Right atrium auricular region (tissue), 2 donors: Measurements from ENCODE around the gene RHBDF2. TPM values are rescaled to one million over a fixed set of nuclear protein-coding genes. Genes with fewer than 3 reads are reported as not detected.
A peak's percentile ranks its signal among the peaks of the same experiment; 100 is the strongest.

Experiments
- DNase-seq: peaks from one replicate; pipeline ENCODE4 v3.0.0-alpha.2; 2019; ENCODE audit warnings: low spot score
- H3K27ac ChIP-seq, 2 donors: fragments of 200-600 bp; sonication (generic); 1 replicate in 1 of 2; 2 replicates in 1 of 2; pipeline ENCODE4 v1.5.1; 2016 to 2019
- H3K27me3 ChIP-seq, 2 donors: fragments of 200-600 bp; sonication (generic); one replicate each; pipeline versions ENCODE4 v1.5.1 to v1.6.0; 2017 to 2019
- H3K36me3 ChIP-seq: fragments of 200-600 bp; sonication (generic); one replicate; pipeline ENCODE4 v1.5.1; 2016
- H3K4me1 ChIP-seq, 2 donors: fragments of 200-600 bp; sonication (generic); one replicate each; pipeline versions ENCODE4 v1.5.1 to v1.6.0; 2017 to 2019
- H3K4me3 ChIP-seq, 2 donors: fragments of 200-600 bp; sonication (generic); 1 replicate in 1 of 2; 2 replicates in 1 of 2; pipeline ENCODE4 v1.5.1; 2017 to 2019; ENCODE audit warnings: mild to moderate bottlenecking in 1 of 2, moderate library complexity in 1 of 2
- H3K9me3 ChIP-seq, 2 donors: fragments of 200-600 bp; sonication (generic); one replicate each; pipeline ENCODE4 v1.5.1; 2019
- CTCF ChIP-seq, 2 donors: fragments of 200-600 bp; sonication (generic); IDR thresholded peaks; one replicate each; pipeline ENCODE4 v1.5.1; 2019; ENCODE audit warnings: antibody characterized with exemption in 2 of 2
- total RNA-seq, 2 donors: library from RNA; depleted of rRNA; stranded (reverse); fragments of >200 nt; gene quantifications; one replicate each; pipeline ENCODE4 v1.1.0, GENCODE V29; 2016

RHBDF2 gene
- total RNA-seq, 2 donors from 2014 or later, result 13.6 to 14.8 TPM

GRCh38 chr17:76480632-76481031, 20.6 kb downstream of the RHBDF2 start:
- Histone ChIP-seq H3K4me3 (no peak overlapping the region), H3K9me3 (no peaks in the 10 kb centered on the region), H3K36me3 (no peaks in the 10 kb centered on the region), H3K27ac (peak overlapping the region in 1 of 2 donors; percentile 16), H3K27me3 (no peaks in the 10 kb centered on the region), H3K4me1 (peaks cover 0 to 22% of the 10 kb centered on the region in 2 donors)
- no peak for DNase-seq
- TF ChIP-seq CTCF (IDR thresholded peaks at IDR 0.05), result no peak

GRCh38 chr17:76479515-76480060, 21.6 kb downstream of the RHBDF2 start:
- Histone ChIP-seq H3K4me1 (peaks cover 0 to 12% of the 10 kb centered on the region in 2 donors), H3K9me3 (no peaks in the 10 kb centered on the region), H3K4me3 (no peak overlapping the region), H3K36me3 (no peaks in the 10 kb centered on the region), H3K27ac (no peak overlapping the region), H3K27me3 (no peaks in the 10 kb centered on the region)
- no peak for TF ChIP-seq CTCF (IDR thresholded peaks at IDR 0.05)
- no peak for DNase-seq

- no peak for TF ChIP-seq CTCF (IDR thresholded peaks at IDR 0.05)
- H3K27me3 ChIP-seq, result no peaks in the 10 kb centered on the region
- H3K4me1 ChIP-seq, result peaks cover 0 to 7% of the 10 kb centered on the region in 2 donors
- H3K4me3 ChIP-seq, result no peak overlapping the region
- DNase-seq, result no peak
- H3K27ac ChIP-seq, result no peak overlapping the region
- H3K9me3 ChIP-seq, result no peaks in the 10 kb centered on the region
- peaks cover 2% of the 10 kb centered on the region for H3K36me3 ChIP-seq
These were observed 22.3 kb downstream of the RHBDF2 start for GRCh38 chr17:76478730-76479514.

GRCh38 chr17:76478097-76478496, 23.1 kb downstream of the RHBDF2 start:
- Histone ChIP-seq H3K36me3 (peaks cover 5% of the 10 kb centered on the region), H3K4me3 (no peak overlapping the region), H3K9me3 (no peaks in the 10 kb centered on the region), H3K27me3 (no peaks in the 10 kb centered on the region), H3K4me1 (peaks cover 0 to 7% of the 10 kb centered on the region in 2 donors), H3K27ac (no peak overlapping the region)
- TF ChIP-seq CTCF (IDR thresholded peaks at IDR 0.05), result no peak
- no peak for DNase-seq

- no peak for TF ChIP-seq CTCF (IDR thresholded peaks at IDR 0.05)
- H3K36me3 ChIP-seq, result peaks cover 7% of the 10 kb centered on the region
These were observed 23.6 kb downstream of the RHBDF2 start for GRCh38 chr17:76477576-76477975.

More at GRCh38 chr17:76477576-76477975, 23.6 kb downstream of the RHBDF2 start:
- DNase-seq, result no peak
- H3K4me1 ChIP-seq, result peaks cover 0 to 7% of the 10 kb centered on the region in 2 donors
- no peak overlapping the region for H3K27ac ChIP-seq
- H3K4me3 ChIP-seq, result no peak overlapping the region
- H3K27me3 ChIP-seq, result no peaks in the 10 kb centered on the region
- no peaks in the 10 kb centered on the region for H3K9me3 ChIP-seq
